Midbrain (tissue), 1 donor: ENCODE measurements around the gene THSD7A.
"Not testable (repeated sequence)": the region's sequence is repeated elsewhere in the genome, so short reads cannot be mapped to it uniquely, and the experiment has no call there.

Experiments
- DNase-seq: peaks from one replicate; lab custom pipeline; 2025; lab: John Stamatoyannopoulos, UW

The THSD7A gene

DNA sequence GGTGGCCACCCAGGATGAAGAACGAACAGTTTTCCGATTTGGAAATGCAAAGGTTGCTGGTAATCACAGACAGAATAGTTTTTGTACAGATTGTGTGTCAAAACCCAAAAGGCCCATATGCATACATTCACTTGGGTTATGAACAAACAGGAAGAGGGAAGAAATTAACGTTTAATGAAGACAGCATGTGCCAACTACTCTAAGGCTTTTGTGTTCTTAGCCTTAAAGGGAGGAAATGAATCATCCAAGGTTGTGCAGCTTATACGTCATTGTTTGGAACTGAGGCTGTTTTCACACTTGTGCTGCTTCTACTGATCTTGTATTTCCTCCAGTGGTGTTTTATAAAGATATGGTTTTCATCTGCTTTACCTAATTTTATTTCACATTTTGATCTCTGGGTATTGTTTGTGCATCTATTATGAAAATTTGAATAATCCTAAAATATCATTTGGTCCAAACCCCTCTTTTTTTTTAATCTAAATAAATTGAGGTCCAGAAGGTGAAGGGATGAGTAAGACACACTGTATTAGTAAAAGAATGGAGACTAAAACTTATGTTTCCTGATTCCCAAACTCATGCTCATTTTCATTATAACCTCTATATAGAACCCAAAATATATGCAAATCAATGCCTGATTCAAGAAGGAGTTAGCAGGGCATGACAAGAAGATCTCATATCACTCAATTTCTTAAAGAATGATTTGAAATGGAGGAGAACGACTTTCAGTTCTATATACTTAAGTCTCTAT lies 373.1 kb downstream of the THSD7A start:
- DNase-seq, result no peak

DNA sequence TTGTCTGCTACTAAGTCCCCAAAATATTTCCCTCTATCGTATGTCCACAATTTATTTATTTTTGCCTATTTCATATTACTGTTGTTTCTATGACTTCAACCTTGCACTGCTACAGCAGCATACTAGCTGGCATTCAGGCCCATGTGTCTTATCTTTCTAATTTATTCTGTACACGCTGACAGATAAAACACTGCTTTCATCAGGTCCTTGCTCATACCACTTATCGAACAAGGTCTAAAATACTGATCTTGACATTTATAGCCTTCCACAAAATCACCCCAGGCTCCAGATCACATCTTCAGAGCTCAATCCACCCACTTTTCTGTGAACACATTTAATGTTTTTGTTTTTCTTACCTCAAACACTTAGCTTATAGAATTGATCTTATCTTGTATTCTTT lies 374.6 kb downstream of the THSD7A start:
- DNase-seq, result no peak

DNA sequence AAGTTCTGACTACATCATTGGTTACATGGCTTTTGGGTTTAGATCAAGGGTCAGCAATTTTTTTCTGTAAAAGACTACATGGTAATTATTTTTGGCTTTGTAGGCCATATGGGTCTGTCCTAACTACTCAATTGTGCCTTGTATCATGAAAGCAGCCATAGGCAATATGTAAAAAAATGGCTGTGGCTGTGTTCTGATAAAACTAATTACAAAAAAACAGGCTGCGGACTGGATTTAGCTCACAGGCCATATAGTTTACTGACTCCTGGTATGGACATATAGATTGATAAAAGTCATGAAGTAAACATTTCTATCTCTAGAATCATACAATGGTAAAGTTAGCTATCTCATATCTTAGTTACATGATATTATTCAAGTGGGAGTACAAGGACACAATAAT lies 375.4 kb downstream of the THSD7A start:
- DNase-seq, result no peak

DNA sequence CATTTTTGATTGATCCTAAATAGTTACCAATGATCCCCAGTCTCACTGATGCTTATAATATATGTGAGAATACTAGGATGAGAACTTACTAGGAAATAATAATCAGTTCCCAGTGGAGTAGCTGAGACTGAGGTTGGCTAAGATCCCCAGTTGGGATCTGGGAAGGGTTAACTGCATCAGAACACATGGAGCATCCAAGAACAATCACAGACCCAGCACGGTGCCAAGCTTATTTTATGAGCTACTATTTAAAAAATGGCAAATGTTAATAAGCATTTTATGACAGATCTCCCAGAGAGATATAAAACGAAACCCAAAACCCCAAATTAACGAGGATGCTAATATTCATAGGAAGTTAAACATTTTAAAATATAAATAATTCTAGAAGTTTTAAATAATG lies 379.5 kb downstream of the THSD7A start:
- DNase-seq, result no peak

DNA sequence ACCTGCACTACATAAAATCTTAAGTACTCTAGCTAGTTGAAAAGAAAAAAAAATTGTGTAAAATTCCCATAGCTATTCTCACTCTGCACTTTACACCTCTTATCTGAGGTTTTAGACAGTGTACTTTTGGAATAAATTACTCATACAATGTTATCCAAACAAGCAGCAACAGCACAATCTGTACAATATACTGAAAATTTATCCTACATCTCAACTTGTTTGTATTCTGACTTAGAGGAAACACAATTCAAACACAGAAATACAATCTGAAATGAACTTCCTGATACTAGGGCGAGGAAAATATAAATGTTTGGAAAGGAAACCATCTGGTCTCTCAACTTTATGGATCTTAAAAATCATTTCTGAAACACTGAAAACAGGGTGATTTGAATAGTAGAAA lies 381.7 kb downstream of the THSD7A start:
- no peak for DNase-seq

DNA sequence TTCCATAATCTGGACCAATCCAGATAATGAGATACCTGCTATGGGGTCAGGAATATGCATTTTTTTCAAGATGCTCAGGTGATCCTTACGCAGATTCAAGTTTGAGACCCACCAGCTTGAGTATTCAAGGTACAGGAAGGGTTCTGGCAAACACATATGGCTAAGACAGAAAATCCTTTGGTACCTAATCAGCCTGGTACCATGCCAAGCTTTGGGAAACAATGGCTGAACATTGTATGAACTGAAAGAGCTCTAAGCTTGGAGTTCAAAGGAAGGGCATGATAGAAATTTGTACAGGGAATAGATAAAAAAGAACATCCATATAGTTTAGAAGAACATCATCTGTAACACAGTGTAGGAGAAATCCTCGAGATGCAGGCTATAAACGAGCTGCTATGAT lies 382.7 kb downstream of the THSD7A start:
- DNase-seq, result no peak

DNA sequence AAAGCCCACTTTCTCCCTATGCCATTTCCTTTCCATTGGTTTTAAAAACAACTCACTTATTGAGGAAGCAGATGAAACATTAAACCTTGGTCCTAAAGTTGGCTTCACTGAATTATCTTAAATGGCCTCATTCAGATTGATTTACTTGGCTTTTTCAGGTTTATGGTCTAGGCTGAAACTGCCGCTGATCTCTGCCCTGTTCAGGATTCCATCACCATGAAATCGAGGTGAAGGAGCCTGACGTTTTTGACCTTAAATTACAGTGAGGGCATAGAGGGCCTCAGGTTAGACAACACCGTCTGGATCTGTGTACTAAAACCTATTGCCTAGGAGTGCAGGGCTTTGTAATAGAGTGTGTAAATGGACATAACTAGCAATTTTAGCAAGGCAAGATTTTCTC lies 383.7 kb downstream of the THSD7A start:
- DNase-seq, result no peak

DNA sequence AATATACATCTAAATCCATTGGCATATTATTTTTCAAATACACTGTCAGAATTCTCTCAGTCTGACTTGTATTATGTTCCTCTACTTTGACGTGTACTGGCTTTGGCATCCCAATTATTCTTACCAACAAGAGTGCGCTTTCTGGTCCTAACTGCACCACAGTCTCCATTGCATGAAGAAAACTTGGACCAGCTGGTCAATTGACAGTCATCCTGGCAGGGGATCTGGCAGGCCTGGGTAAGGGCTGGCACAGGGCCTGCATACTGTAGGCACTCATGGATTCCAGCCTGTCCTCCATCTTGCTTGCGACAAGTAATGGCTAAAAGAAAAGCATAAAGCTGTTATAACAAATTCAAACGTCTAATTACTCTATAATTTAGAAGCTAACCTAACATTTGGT lies 384.9 kb downstream of the THSD7A start:
- DNase-seq, result no peak

DNA sequence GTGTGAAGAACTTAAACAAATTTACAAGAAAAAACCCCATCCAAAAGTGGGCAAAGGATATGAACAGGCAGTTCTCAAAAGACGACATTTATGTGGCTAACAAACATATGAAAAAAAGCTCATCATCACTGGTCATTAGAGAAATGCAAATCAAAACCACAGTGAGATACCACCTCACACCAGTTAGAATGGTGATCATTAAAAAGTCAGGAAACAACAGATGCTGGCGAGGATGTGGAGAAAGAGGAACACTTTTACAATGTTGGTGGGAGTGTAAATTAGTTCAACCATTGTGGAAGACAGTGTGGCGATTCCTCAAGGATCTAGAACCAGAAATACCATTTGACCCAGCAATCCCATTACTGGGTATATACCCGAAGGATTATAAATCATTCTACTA lies 388.1 kb downstream of the THSD7A start:
- DNase-seq, result not testable (repeated sequence)

DNA sequence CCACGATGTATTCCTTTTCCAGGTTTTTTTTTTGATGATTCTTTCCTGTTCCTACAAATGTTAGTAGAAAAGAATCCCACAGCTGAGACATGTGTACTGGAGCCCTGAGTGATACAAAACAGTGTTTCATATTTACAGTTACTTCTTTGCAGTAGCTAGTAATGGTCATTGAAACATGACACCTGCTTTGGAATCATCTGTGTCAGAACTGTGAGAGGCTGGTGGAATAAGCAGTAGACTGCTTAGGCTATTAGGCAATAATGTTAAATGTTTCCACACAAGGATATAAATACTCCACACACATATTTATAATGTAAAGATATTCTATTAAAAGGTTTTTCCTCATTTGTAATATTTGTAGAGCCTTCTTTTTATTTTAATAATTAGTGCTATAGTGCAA lies 394.0 kb downstream of the THSD7A start:
- DNase-seq, result no peak

DNA sequence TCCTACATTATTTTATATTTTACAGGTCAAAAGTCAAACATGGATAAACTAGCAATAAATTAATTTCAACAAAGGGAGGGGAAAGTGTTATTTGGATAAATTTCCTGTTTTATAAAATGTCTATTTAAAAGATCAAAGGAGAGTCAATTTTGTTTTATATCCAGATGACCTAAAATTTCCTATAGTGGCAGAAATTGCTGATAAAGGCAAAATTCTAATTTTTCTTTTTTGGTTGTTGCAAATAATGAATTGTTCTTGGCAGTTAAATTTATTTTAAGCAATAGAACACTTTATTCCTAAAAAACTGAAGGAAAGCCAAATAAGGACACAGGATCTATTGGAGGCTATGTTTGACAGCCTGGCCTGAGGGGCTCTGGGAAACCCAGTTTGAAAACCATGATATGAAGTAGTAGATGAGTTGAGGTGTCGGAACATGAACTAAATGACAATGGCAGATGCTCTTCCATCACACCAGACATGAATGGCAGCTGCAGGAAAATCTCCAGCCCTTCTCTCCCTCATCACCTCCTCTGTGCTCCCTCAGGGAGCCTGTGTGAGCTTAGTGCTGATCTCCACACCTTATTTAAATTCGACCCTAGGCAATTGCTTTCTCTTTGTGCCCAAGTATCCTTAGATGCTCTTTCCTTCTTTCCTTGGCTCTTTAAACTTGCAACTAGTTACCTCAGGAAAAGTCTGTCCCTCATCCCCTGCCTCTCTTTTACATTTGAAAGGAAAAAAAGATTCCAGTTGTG lies 395.0 kb downstream of the THSD7A start:
- DNase-seq, result no peak

DNA sequence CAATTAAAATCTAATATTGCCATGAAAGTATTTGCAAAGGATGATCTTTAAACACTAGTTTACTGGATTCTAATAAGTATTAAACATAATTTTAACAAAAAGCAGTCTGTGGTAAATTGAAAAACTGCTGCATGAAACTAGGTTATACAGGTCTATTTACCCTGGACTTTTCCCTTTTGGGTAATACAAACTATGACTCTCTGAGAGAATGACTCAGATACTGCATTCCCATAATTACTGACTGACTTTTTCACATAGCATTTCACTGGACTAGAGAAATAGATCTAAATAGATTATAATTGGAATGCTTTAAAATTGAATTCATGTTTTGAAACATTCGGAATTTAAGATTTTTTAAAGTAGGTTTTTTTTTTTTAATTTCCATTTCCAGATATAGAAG lies 395.7 kb downstream of the THSD7A start:
- DNase-seq, result no peak

DNA sequence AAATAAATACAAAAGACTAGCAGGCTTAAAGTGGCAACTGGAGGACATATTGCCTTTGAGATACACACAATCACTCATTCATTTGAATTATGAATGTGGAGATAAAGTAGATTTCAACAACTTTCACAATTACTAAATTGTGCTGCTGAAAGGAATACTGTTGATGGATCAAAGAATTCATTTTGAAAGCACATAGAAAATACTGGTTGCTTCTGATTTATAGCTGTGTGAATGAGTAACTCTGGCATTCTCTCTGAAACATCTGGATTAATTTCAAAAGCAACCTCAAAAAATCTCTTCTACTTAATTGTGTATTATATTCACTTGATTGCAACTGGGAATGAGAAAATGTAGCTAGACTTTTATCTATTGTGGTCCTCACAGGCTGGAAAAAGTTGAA lies 397.6 kb downstream of the THSD7A start:
- no peak for DNase-seq

DNA sequence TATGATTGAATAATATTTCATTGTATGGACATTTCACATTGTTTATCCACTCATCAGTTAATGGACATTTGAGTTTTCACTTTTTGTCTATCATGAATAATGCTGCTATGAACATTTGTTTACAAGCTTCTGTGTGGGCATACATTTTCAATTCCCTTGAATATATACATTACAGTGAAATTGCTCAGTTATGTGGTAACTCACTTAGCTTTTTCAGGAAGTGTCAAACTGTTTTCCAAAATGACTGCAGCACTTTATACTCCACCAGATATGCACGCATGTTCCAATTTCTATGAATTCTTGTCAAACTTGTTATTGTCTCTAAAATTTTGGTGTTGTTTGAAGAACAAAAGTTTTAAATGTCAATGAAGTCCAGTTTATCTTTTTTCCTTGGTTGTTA lies 401.2 kb downstream of the THSD7A start:
- no peak for DNase-seq

DNA sequence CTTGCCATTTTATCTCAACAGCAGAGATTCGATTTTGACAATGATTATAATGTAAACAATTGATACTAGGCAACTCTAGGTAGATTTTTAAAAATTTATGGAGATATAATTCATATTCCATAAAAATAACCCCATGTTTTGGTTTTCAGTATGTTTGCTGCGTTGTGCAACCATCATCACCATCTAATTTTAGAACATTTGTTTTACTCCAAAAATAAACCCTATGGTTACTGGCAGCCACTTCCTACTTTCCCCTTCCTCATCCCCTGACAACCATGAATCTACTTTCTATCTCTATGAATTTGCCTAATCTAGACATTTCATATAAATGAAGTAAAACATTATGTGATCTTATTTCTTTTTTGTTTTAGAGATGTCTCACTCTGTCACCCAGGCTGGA lies 401.9 kb downstream of the THSD7A start:
- no peak for DNase-seq

DNA sequence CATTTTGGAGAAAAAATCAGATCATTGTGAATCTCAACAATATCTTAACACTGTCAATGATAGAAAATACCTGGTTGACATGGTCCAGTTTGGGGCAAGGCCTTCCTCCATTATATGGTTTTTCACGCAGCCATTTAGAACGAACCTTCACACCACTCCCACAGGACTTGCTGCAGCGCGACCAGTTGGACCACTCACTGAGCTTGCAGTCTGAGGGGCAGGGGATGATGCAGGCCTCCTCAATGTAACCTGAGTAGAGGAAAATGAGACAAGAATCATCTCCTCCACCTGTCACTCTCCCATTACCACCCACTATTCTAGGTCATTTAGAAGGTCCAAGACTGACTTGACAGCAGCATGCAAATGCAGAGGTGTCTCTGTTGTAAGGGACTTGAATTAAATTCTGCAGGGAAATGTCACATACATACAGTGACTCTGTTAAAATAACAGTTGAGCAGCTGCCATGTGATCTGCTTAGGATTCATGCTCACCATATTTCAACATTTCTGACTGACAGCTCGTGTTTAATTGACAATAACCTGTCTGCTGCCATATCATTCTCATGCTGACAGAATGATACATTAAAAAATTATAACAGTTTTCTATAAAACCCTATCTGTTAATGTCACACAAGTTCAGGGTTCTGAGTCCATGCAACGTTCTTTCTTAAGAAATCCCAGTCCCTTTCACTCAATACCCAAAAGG lies 403.0 kb downstream of the THSD7A start:
- DNase-seq, result no peak

DNA sequence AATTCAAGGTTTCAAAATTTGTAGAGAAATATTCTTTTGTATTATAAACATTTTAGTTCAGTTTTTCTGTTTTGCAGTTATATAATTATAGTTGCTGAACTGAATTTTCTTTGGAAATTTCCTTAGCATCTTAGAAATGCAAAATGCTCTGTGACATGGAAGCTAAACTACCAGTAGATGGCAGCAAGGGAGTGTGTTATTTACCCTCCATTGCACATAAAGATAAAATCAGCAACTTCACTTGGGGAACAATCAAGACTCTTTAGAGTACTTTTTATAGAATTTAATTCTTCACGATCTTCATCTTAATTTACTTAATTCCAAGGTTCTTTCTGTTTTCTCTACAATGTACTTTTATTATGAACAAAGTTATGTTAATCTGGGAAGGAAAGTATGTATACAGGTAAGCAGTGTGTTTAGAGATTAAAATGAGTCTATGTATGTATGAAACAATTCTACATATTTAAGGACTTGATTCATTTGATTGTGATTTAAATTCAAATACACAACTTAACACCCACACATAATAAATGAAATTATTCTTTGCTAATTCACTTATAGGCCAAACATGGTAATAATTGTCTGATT lies 404.2 kb downstream of the THSD7A start:
- peak; percentile 57 for DNase-seq

DNA sequence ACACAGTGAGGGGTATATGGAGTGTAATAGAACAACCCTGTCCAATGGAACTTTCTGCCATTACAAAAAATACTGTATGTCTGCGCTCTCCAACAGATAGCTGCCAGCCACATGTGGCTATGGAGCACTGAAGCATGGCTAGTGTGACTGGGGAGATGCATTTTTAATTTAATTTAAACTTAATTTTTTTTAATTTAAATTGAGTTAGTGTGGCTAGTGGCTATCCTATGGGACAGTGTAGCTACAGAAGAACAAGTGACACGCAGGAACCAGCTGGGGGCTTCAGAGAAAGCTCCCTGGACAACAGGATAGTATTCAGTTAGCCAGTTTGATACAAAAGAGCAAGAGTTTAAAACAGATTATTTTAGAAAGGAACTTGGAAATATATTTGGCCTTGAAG lies 408.0 kb downstream of the THSD7A start:
- no peak for DNase-seq

DNA sequence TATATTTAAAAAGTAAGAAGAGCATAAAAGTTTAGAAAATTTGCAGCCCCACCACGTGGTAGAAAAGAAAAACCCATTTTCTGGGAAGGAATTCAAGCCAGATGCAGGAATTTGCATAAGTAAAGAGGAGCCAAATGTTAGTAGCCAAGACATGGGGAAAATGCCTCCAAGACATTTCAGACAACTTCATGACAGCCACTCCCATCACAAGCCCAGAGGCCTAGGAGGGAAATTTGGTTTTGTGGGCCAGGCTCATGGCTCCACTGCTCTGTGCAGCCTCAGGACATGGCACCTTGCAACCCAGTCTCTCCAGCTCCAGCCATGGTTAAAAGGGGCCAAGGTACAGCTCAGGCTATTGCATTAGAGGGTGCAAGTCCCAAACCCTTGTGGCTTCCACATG lies 411.9 kb downstream of the THSD7A start:
- no peak for DNase-seq

DNA sequence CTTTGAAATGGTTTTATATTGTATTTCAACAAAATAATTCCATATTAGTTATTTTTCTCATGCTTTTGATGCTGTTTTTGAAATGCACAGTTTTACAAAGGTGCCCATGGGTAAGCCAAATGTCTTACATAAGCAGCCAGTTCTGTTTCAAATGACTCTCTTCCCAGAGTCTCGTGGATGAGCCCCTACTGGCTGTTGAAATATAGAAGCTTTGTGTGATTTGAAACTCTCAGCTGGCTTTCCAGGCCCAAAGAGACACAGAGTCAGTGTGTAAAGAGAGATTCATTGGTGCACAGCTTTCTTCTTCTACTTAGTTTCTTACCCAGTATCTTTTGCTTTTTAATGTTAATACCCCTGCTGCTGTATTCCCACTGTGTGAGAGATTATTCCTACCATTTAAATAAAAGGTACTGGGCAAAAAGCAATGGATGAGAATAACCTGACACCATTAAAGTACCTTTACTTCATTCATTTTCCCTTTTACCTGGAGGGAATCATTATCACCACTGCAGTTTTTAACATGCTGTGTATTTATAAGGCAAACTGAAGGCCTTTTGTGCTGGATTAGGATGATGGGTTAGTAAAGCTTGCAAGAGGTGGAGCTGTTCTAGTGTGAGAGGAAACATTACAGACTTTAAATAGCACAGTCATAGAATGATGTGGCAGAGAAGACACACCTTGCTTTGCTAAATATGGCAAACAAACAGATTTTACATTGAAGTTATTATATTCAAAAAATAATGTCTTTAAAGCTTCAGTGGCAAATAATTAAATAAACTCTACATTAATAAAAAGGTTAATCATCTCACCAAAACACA lies 415.1 kb downstream of the THSD7A start:
- DNase-seq, result peak; percentile 10

DNA sequence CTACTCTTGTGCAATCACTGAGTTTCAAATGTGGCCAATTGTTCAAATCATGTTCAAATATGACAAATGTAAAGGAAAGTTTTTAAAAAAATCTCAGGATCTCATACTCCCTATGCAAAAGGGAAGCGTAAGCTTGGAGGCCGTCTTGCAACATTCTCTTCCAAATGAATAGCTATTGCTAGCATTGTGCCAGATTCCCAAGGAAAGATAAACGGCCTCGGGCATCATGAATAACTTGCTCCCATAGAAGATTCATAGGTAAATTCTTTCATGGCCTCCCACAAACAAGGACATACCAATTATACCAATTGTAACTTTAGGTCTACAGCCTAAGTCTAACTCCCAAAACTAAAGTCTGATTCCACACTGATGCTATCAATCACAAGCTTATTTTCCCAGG lies 416.9 kb downstream of the THSD7A start:
- no peak for DNase-seq

DNA sequence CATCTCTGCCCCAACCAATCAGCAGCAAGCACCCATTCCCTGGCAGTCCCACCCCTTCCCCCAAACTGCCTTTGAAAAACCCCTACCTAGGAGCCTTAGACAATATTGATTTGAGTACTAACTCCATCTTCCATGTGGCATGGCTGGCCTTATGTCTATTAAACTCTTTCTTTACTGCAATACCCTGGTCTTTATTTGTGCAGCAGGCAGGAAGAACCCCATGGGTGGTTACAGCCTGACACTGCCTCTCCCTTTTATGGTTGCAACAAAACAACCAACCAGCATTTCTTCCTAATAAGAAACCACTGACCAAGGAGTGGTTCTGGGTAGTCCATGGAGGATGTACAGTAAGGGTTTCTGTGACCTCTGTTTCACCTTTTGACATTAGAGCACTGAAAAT lies 418.1 kb downstream of the THSD7A start:
- no peak for DNase-seq
